PC-3 (cell line): ENCODE data around the gene CREBBP.

Experiments used
- EZH2 ChIP-seq: fragments of 300-600 bp; sonication (generic); IDR thresholded peaks from one replicate; pipeline ENCODE4 v1.6.1; 2017; ENCODE audit warnings: antibody characterized with exemption, mild to moderate bottlenecking, low read length; ENCODE audit not compliant: unreplicated experiment
- EZH2phosphoT487 ChIP-seq: fragments of 300-600 bp; sonication (generic); IDR thresholded peaks from 2 replicates; pipeline ENCODE4 v1.6.1; 2018; ENCODE audit warnings: mild to moderate bottlenecking, antibody characterized with exemption, low read length, borderline replicate concordance
- TF ChIP-seq, protein P1 (sequence below): fragments of 300-600 bp; sonication (generic); conservative IDR thresholded peaks from 2 replicates; pipeline ENCODE4 v1.5.1; 2017; ENCODE audit warnings: antibody characterized with exemption, low read depth, mild to moderate bottlenecking, low read length

DNA sequence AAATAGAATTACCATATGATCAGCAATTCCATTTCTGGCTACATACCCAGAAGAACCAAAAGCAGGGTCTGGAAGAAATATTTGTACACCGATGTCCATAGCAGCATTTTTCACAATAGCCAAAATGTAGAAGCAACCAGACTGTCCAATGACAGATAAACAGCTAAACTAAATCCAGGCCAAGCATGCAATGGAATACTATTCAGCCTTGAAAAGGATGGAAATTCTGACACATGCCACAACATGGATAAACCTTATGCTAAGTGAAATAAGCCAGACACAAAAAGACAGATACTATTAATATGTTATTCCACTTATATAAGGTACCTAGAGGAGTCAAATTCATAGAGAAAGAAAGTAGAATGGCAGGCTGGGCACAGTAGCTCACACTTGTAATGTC lies 25.9 kb upstream of the CREBBP start:
- no peak for TF ChIP-seq EZH2phosphoT487
- TF ChIP-seq, protein P1, sequence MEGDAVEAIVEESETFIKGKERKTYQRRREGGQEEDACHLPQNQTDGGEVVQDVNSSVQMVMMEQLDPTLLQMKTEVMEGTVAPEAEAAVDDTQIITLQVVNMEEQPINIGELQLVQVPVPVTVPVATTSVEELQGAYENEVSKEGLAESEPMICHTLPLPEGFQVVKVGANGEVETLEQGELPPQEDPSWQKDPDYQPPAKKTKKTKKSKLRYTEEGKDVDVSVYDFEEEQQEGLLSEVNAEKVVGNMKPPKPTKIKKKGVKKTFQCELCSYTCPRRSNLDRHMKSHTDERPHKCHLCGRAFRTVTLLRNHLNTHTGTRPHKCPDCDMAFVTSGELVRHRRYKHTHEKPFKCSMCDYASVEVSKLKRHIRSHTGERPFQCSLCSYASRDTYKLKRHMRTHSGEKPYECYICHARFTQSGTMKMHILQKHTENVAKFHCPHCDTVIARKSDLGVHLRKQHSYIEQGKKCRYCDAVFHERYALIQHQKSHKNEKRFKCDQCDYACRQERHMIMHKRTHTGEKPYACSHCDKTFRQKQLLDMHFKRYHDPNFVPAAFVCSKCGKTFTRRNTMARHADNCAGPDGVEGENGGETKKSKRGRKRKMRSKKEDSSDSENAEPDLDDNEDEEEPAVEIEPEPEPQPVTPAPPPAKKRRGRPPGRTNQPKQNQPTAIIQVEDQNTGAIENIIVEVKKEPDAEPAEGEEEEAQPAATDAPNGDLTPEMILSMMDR = no peak
- no peak for TF ChIP-seq EZH2
